Fibroblast of the aortic adventitia (primary cell): ENCODE data around the gene IFRD1. TPM values are rescaled to one million over a fixed set of nuclear protein-coding genes. Genes with fewer than 3 reads are reported as not detected.

ENCODE experiments used
- DNase-seq: peaks from one replicate; pipeline ENCODE4 v3.0.0-alpha.2; 2010; ENCODE audit warnings: low read depth
- H3K4me3 ChIP-seq: 2 replicates; pipeline ENCODE4 v1.5.1; 2011; ENCODE audit warnings: low read depth, mild to moderate bottlenecking, control low read depth, low read length, moderate library complexity
- total RNA-seq: library from RNA; depleted of rRNA; stranded (reverse); fragments of >200 nt; gene quantifications from 2 replicates; pipeline ENCODE4 v1.2.3, GENCODE V29; 2012; ENCODE audit warnings: low replicate concordance
- TF ChIP-seq, protein P1 (sequence below): IDR thresholded peaks from 2 replicates; pipeline ENCODE4 v1.5.1; 2011; ENCODE audit warnings: mild to moderate bottlenecking, low read length, control low read depth, inconsistent platforms; ENCODE audit not compliant: insufficient read depth

Gene IFRD1
- total RNA-seq, 1 donor = 49.5 TPM

DNA sequence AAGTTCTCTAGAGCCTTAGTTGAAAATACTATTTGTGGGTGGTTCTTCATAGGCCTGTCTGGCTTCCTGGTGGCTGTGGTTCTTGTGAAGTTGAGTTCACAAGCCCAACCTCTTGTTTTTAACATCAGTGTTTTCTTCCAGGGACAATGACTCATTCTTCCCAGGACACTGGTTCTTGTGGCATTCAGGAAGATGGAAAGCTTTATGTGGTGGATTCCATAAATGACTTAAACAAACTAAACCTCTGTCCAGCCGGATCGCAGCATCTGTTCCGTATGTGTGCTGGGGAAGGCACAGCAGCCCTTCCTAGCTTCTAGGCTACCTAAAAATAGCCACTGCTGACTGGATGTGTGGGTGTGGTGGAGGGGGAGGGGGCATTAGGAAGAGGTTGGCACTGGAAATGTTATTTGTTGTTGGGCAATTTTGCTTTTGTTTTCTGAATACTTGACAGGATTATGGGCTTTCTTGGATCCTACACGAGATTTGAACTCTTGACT is 34.5 kb downstream of the IFRD1 start:
- TF ChIP-seq, protein P1, sequence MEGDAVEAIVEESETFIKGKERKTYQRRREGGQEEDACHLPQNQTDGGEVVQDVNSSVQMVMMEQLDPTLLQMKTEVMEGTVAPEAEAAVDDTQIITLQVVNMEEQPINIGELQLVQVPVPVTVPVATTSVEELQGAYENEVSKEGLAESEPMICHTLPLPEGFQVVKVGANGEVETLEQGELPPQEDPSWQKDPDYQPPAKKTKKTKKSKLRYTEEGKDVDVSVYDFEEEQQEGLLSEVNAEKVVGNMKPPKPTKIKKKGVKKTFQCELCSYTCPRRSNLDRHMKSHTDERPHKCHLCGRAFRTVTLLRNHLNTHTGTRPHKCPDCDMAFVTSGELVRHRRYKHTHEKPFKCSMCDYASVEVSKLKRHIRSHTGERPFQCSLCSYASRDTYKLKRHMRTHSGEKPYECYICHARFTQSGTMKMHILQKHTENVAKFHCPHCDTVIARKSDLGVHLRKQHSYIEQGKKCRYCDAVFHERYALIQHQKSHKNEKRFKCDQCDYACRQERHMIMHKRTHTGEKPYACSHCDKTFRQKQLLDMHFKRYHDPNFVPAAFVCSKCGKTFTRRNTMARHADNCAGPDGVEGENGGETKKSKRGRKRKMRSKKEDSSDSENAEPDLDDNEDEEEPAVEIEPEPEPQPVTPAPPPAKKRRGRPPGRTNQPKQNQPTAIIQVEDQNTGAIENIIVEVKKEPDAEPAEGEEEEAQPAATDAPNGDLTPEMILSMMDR = no peak
- no peak overlapping the region for H3K4me3 ChIP-seq
- peak; percentile 84 for DNase-seq

DNA sequence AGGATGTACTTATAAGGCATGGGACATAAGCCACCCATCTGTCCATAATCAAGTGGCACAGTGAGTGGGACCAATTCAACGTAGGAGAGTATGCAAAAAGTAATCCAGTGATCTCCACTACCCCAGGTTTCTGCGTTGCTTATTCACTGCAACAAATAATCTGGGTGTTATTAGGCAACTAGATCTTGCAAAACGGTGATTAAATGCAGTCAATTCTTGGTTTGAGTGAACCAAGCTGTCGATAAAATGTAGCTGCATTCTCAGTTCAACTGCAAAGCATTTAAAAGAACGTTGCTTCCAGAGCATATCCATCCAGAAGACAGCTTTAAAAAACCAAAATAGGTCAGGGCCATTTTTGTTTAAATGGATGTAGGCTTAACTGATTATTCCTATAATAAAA is 35.5 kb downstream of the IFRD1 start:
- TF ChIP-seq, protein P1 = no peak
- H3K4me3 ChIP-seq = no peak overlapping the region
- DNase-seq = no peak

DNA sequence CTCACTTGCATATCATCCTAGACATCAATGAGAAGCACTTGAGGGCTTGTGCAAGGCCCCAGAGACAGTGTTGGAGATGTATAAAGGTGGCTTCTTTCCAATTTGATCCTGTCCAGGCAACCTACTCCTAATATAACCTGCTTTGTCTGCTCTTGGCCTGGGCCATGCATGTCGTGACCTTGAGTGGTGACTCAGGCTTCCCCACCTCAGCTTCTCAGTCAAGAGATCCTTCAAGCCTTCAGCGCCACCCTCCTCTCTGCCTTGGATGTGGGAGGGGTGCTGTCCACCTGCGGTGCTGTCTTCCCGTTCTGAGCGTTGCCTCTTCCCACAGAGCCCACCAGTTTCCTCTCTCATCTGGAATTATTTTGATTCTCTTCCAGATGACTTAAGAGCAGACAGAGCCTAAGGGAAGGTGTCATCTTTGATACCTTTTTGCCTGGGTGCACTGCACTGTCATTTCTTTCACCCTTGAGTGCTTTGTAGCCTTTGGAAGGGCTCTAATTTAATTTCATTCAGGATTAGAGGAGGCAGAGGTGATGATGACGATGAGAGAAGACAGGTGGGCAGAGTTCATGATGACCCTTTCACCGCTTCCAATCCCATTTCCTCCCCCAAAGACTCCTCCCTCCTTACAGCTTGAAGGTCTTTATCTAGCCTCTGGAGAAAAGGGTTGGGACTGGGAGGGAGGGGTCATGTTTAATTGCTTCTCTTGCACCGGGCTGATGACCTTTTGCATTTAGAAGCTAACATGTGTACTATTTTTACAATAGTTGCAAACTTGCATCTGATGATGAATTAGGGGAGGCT is 37.4 kb downstream of the IFRD1 start:
- TF ChIP-seq, protein P1 = no peak
- H3K4me3 ChIP-seq = no peak overlapping the region
- DNase-seq = no peak

DNA sequence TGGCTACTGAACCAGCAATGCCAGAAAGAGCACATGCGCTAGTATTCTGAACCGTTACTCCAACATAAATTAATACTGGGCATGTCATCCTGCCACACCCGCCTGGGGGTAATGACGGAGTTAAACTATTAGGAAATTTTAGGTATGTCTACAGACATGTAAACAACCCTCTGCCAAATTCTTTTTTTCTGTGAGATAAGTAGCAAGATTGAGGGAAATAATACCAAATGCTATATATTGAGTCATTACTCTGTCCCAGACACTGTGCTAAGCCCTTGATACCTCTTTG is 37.9 kb downstream of the IFRD1 start:
- no peak for DNase-seq
- TF ChIP-seq, protein P1 = no peak
- H3K4me3 ChIP-seq = no peak overlapping the region

DNA sequence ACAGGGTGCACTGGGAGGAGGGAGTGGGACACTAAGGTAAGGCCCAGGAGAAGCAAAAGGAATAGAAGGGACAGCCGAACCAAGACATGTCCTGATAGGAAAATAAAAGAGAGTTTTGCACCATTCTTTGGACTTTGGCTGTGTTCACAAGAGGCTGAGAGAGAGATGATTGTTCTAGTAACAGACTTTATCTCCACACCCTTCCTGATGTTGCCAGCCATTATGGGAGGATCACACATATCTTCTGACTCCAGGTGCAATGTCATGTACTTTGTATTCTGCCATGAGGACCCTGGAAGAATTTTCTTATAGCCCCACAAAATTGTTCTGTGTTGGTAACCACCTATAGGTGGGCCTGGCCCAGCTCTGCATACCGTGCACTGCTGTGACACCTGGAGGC is 41.9 kb downstream of the IFRD1 start:
- DNase-seq = no peak
- TF ChIP-seq, protein P1 = no peak
- H3K4me3 ChIP-seq = no peak overlapping the region

DNA sequence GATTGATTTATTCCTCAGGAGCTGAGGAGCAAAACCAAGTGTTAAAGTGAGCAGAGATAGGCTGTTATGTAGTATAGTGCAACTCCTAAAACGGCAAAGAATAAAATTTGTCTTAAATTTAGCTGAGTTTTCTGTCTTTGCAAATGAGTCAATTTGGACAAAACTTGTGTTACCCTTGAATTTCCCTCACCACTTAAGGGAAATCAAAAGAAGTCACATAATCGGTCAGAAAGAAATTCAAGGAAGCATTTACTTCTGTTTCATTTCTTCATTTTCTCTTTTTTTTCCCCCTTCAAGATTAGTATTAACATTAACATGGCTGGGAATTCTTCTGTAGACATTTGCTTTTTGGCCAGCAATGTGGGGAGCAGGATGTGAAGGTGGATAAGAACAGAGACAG is 44.4 kb downstream of the IFRD1 start:
- TF ChIP-seq, protein P1 = no peak
- no peak overlapping the region for H3K4me3 ChIP-seq
- no peak for DNase-seq
